Measurements from ENCODE around the gene GRK1.

GRK1 gene

DNA sequence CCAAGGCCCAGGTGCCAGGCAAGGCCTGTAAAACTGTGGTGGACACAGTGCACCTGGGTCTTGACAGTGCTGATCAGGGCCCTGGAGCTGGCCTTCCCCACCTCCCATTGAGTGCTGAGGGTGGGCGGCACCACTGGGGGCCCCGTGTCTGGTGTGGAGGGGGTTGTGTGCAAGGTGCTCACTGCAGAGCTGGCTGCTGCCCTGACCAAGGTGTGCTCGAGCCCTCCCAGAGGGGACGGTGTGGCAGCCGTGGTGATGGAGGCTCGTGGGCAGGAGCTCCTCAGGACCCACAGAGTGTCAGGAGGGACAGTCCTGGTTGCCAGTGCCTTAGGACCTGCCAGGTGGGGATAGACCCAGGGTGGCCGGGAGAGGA, 32.0 kb upstream of the GRK1 start:
- TF ChIP-seq, protein P1, sequence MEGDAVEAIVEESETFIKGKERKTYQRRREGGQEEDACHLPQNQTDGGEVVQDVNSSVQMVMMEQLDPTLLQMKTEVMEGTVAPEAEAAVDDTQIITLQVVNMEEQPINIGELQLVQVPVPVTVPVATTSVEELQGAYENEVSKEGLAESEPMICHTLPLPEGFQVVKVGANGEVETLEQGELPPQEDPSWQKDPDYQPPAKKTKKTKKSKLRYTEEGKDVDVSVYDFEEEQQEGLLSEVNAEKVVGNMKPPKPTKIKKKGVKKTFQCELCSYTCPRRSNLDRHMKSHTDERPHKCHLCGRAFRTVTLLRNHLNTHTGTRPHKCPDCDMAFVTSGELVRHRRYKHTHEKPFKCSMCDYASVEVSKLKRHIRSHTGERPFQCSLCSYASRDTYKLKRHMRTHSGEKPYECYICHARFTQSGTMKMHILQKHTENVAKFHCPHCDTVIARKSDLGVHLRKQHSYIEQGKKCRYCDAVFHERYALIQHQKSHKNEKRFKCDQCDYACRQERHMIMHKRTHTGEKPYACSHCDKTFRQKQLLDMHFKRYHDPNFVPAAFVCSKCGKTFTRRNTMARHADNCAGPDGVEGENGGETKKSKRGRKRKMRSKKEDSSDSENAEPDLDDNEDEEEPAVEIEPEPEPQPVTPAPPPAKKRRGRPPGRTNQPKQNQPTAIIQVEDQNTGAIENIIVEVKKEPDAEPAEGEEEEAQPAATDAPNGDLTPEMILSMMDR (IDR thresholded peaks at IDR 0.05): no peak
- Mint-ChIP-seq H3K27me3 (ENCODE audit: low read depth, poor library complexity) (no peaks in the 10 kb centered on the region), H3K27ac (no peak overlapping the region), H3K4me3 (no peak overlapping the region), H3K36me3 (ENCODE audit: low read depth) (peaks cover 78% of the 10 kb centered on the region), H3K9me3 (peaks cover 10% of the 10 kb centered on the region), H3K4me1 (peaks cover 4% of the 10 kb centered on the region)
- no peak for DNase-seq

DNA sequence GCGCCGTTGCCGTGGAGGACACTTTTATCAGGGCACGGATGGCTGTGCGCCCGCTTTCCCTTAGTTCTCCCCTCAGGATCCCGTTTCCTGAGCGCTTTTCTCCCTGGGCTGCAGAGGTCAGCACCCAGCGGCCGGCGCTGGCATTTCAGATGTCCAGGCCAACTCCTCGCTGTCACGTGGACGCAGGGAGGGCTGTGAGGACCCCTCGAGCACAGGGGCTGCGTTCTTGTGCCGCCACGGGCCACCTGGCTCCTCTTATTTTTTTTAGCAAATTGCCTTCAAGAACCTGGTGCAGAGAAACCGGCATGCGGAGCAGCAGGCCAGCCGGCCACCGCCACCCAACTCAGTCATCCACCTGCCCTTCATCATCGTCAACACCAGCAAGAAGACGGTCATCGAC, 31.3 kb upstream of the GRK1 start:
- H3K27ac Mint-ChIP-seq: no peak overlapping the region

DNA sequence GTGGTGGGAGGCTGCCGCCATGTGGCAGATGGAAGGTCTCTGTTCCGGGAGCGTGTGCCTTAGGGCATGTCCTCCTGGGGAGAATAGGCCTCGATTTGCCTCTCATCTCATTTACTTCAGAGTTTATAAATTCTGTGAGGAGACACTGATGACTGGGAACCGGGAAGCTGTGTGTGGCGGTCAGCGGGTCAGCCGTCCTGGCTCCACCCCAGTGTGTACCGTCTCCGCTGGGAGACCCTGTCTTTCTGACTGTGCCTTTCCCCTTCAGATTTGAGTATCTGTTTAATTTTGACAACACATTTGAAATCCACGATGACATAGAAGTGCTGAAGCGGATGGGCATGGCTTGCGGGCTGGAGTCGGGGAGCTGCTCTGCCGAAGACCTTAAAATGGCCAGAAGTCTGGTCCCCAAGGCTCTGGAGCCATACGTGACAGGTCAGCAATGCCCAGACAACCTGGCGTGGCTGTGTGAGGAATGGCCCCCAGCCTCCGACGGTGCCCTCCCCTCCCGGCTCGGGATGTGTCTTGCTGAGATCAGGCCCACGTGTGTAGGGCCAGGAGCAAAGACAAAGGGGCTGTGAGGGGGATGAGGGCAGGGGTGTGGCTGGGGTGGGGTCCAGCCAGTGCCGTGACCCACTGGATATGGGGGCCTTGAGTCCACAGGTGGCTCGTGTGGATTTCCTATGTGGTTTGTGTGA, 30.6 kb upstream of the GRK1 start:
- no peak for DNase-seq
- Mint-ChIP-seq H3K9me3 (peaks cover 21% of the 10 kb centered on the region), H3K27me3 (ENCODE audit: low read depth, poor library complexity) (peaks cover 2% of the 10 kb centered on the region), H3K36me3 (ENCODE audit: low read depth) (peaks cover 86% of the 10 kb centered on the region), H3K4me3 (no peak overlapping the region), H3K27ac (peak overlapping the region; percentile 54), H3K4me1 (peaks cover under 1% of the 10 kb centered on the region)
- TF ChIP-seq, protein P1 (IDR thresholded peaks at IDR 0.05): no peak

More for the DNA sequence above, 31.3 kb upstream of the GRK1 start:
- Mint-ChIP-seq H3K36me3 (ENCODE audit: low read depth) (peaks cover 84% of the 10 kb centered on the region), H3K27me3 (ENCODE audit: low read depth, poor library complexity) (no peaks in the 10 kb centered on the region), H3K4me1 (peaks cover 4% of the 10 kb centered on the region), H3K9me3 (peaks cover 16% of the 10 kb centered on the region), H3K4me3 (no peak overlapping the region)
- TF ChIP-seq, protein P1 (IDR thresholded peaks at IDR 0.05): no peak
- DNase-seq: no peak

DNA sequence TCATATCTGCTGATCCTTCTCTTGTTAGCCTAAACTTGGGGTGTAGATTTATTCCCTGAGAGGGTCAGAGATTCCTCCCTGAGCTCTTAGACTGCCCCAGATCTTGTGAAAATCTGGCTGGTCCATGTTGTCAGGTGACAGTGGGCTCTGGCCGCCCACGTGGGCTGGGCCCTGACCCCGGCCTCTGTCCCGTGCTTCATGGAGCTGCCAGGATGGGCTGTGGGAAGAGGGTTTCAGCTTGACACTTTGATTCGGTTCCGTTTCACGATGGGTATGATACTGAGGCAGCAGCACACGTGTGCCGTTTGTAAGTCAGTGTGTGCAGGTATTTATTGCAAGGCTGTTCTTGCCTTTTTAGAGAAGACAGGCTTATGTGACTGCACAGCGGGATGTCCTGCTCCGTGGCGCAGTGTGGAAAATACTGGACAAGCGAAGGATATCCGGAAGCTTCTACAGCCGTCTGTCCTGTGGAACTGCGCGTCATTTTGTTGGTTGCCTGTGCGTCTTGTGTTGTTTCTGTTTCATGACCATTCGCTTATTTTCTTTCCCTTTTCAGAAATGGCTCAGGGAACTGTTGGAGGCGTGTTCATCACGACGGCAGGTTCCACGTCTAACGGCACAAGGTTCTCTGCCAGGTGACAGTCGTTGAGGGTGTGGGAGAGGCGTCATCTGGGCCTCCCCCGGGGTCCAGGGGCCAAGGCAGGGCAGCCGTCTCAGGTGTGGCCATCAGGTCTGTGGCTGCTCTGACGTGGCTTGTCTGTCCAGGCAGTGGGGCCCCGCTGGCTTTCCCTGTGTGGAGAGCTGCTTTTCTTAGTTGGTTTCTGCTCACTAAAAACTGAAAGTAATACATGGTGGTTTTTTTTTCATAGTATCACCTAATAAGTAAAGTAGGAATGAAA, 29.5 kb upstream of the GRK1 start:
- TF ChIP-seq, protein P1 (IDR thresholded peaks at IDR 0.05): no peak
- peaks cover 90% of the 10 kb centered on the region for H3K36me3 Mint-ChIP-seq (ENCODE audit: low read depth)
- DNase-seq: no peak
- H3K4me3 Mint-ChIP-seq: no peak overlapping the region
- H3K27ac Mint-ChIP-seq: peak overlapping the region; percentile 87
- H3K27me3 Mint-ChIP-seq (ENCODE audit: low read depth, poor library complexity): peaks cover 4% of the 10 kb centered on the region
- H3K9me3 Mint-ChIP-seq: peaks cover 32% of the 10 kb centered on the region
- no peaks in the 10 kb centered on the region for H3K4me1 Mint-ChIP-seq

DNA sequence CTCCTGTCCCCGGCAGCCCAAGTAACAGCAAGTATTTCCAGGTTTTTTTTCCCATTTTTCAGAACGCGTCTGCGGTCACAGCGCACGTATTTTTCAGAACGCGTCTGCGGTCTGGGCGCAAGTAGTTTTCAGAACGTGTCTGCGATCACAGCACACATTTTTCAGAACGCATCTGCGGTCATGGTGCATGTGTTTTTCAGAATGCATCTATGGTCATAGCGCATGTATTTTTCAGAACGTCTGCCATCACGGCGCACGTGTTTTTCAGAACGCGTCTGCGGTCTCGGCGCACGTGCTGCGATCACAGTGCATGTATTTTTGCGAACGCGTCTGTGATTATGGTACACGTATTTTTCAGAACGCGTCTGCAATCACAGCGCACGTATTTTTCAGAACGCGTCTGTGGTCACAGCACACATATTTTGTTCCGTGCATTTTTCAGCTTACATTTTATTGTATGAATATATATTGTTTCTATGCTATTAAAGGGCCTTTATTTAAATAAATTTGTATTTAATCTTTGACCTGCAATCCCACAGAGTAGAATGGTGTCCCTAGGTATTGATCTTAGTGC, 28.8 kb upstream of the GRK1 start:
- Mint-ChIP-seq H3K27ac (peak overlapping the region; percentile 19), H3K27me3 (ENCODE audit: low read depth, poor library complexity) (peaks cover 4% of the 10 kb centered on the region), H3K36me3 (ENCODE audit: low read depth) (peaks cover 91% of the 10 kb centered on the region), H3K9me3 (peaks cover 39% of the 10 kb centered on the region), H3K4me3 (no peak overlapping the region), H3K4me1 (no peaks in the 10 kb centered on the region)
- DNase-seq: no peak
- TF ChIP-seq, protein P1 (IDR thresholded peaks at IDR 0.05): no peak
